ENCODE results near the gene KRTAP23-1. TPM values are rescaled to one million over a fixed set of nuclear protein-coding genes. Genes with fewer than 3 reads are reported as not detected.

The KRTAP23-1 gene
- total RNA-seq, 1 donor from 2014 or later: not detected

GRCh38 chr21:30333736-30334135 is 14.7 kb downstream of the KRTAP23-1 start:
- no peaks in the 10 kb centered on the region for H4K20me1 ChIP-seq (ENCODE audit: insufficient read depth, low read length)
- no peaks in the 10 kb centered on the region for H3K4me1 ChIP-seq (ENCODE audit: insufficient read depth, low read length)
- no peaks in the 10 kb centered on the region for H3K79me2 ChIP-seq (ENCODE audit: insufficient read depth, low read length)
- Mint-ChIP-seq H3K4me3 (ENCODE audit: unreplicated experiment) (no peak overlapping the region), H3K36me3 (ENCODE audit: low read depth, unreplicated experiment) (no peaks in the 10 kb centered on the region), H3K27me3 (ENCODE audit: low read depth, unreplicated experiment) (no peaks in the 10 kb centered on the region), H3K4me1 (ENCODE audit: low read depth, unreplicated experiment) (peaks cover 25% of the 10 kb centered on the region), H3K9me3 (ENCODE audit: unreplicated experiment) (no peaks in the 10 kb centered on the region), H3K27ac (ENCODE audit: unreplicated experiment) (peak overlapping the region; percentile 41)
- H3K4me3 ChIP-seq (ENCODE audit: insufficient read depth, low read depth, low read length): no peak overlapping the region
- FAIRE-seq (no peak), DNase-seq (ENCODE audit: low read depth) (no peak)
- no peak overlapping the region for H3K27ac ChIP-seq (ENCODE audit: low read depth, low read length)
- no peak overlapping the region for H2AFZ ChIP-seq (ENCODE audit: low read depth, low read length)
- TF ChIP-seq CTCF (IDR thresholded peaks at IDR 0.05; ENCODE audit: insufficient read depth, low read depth, low read length): no peak
- no peak for TF ChIP-seq EZH2 (IDR thresholded peaks at IDR 0.05; ENCODE audit: insufficient read depth, low read length)
- no peaks in the 10 kb centered on the region for H3K36me3 ChIP-seq (ENCODE audit: insufficient read depth, low read length)
- H3K4me2 ChIP-seq (ENCODE audit: low read length): no peak overlapping the region
- H3K9me3 ChIP-seq (ENCODE audit: insufficient read depth, low read depth, low read length): peaks cover 4% of the 10 kb centered on the region
- H3K27me3 ChIP-seq (ENCODE audit: insufficient read depth, low read length): no peaks in the 10 kb centered on the region
- no peak overlapping the region for H3K9ac ChIP-seq (ENCODE audit: low read length)

GRCh38 chr21:30332681-30333080 is 15.7 kb downstream of the KRTAP23-1 start:
- Histone ChIP-seq H3K4me3 (ENCODE audit: insufficient read depth, low read depth, low read length) (no peak overlapping the region), H3K79me2 (ENCODE audit: insufficient read depth, low read length) (no peaks in the 10 kb centered on the region), H3K27me3 (ENCODE audit: insufficient read depth, low read length) (no peaks in the 10 kb centered on the region), H3K4me2 (ENCODE audit: low read length) (no peak overlapping the region), H3K9ac (ENCODE audit: low read length) (no peak overlapping the region), H3K36me3 (ENCODE audit: insufficient read depth, low read length) (no peaks in the 10 kb centered on the region), H3K9me3 (ENCODE audit: insufficient read depth, low read depth, low read length) (peaks cover 4% of the 10 kb centered on the region), H4K20me1 (ENCODE audit: insufficient read depth, low read length) (no peaks in the 10 kb centered on the region), H3K4me1 (ENCODE audit: insufficient read depth, low read length) (no peaks in the 10 kb centered on the region), H2AFZ (ENCODE audit: low read depth, low read length) (no peak overlapping the region), H3K27ac (ENCODE audit: low read depth, low read length) (no peak overlapping the region)
- no peak for DNase-seq (ENCODE audit: low read depth)
- Mint-ChIP-seq H3K36me3 (ENCODE audit: low read depth, unreplicated experiment) (no peaks in the 10 kb centered on the region), H3K9me3 (ENCODE audit: unreplicated experiment) (no peaks in the 10 kb centered on the region), H3K4me1 (ENCODE audit: low read depth, unreplicated experiment) (peaks cover 25% of the 10 kb centered on the region), H3K4me3 (ENCODE audit: unreplicated experiment) (no peak overlapping the region), H3K27me3 (ENCODE audit: low read depth, unreplicated experiment) (no peaks in the 10 kb centered on the region), H3K27ac (ENCODE audit: unreplicated experiment) (no peak overlapping the region)
- no peak for FAIRE-seq
- TF ChIP-seq EZH2 (IDR thresholded peaks at IDR 0.05; ENCODE audit: insufficient read depth, low read length) (no peak), CTCF (IDR thresholded peaks at IDR 0.05; ENCODE audit: insufficient read depth, low read depth, low read length) (no peak)

- no peaks in the 10 kb centered on the region for H3K79me2 ChIP-seq (ENCODE audit: insufficient read depth, low read length)
- H3K4me2 ChIP-seq (ENCODE audit: low read length): peak overlapping the region; percentile 26
- H3K27ac ChIP-seq (ENCODE audit: low read depth, low read length): no peak overlapping the region
- Mint-ChIP-seq H3K27me3 (ENCODE audit: low read depth, unreplicated experiment) (no peaks in the 10 kb centered on the region), H3K36me3 (ENCODE audit: low read depth, unreplicated experiment) (no peaks in the 10 kb centered on the region), H3K4me1 (ENCODE audit: low read depth, unreplicated experiment) (peaks cover 13% of the 10 kb centered on the region), H3K9me3 (ENCODE audit: unreplicated experiment) (peaks cover 2% of the 10 kb centered on the region), H3K4me3 (ENCODE audit: unreplicated experiment) (no peak overlapping the region), H3K27ac (ENCODE audit: unreplicated experiment) (no peak overlapping the region)
- no peaks in the 10 kb centered on the region for H4K20me1 ChIP-seq (ENCODE audit: insufficient read depth, low read length)
- no peaks in the 10 kb centered on the region for H3K27me3 ChIP-seq (ENCODE audit: insufficient read depth, low read length)
- H3K4me3 ChIP-seq (ENCODE audit: insufficient read depth, low read depth, low read length): no peak overlapping the region
- no peaks in the 10 kb centered on the region for H3K9me3 ChIP-seq (ENCODE audit: insufficient read depth, low read depth, low read length)
- DNase-seq (ENCODE audit: low read depth) (no peak), FAIRE-seq (no peak)
- no peaks in the 10 kb centered on the region for H3K36me3 ChIP-seq (ENCODE audit: insufficient read depth, low read length)
- no peak for TF ChIP-seq EZH2 (IDR thresholded peaks at IDR 0.05; ENCODE audit: insufficient read depth, low read length)
- TF ChIP-seq CTCF (IDR thresholded peaks at IDR 0.05; ENCODE audit: insufficient read depth, low read depth, low read length): no peak
- no peaks in the 10 kb centered on the region for H3K4me1 ChIP-seq (ENCODE audit: insufficient read depth, low read length)
- H2AFZ ChIP-seq (ENCODE audit: low read depth, low read length): no peak overlapping the region
- no peak overlapping the region for H3K9ac ChIP-seq (ENCODE audit: low read length)
Observed at GRCh38 chr21:30329203-30329875, 19.1 kb downstream of the KRTAP23-1 start.
